GM12864 (cell line): Measurements from ENCODE around the gene KSR2.

ENCODE experiments used
- DNase-seq: peaks from one replicate; pipeline ENCODE4 v3.0.0-alpha.2; 2011; ENCODE audit warnings: low read depth
- H3K4me3 ChIP-seq: 2 replicates; pipeline ENCODE4 v1.5.1; 2011; ENCODE audit warnings: mild to moderate bottlenecking, low read depth, low read length, control low read depth
- TF ChIP-seq, protein P1 (sequence below): IDR thresholded peaks from 2 replicates; pipeline ENCODE4 v1.5.1; 2011; ENCODE audit warnings: low read depth, mild to moderate bottlenecking, moderate library complexity, low read length, control low read depth, inconsistent platforms; ENCODE audit errors: missing control alignments

The KSR2 gene

GRCh38 chr12:117933545-117933944 is 35.2 kb downstream of the KSR2 start:
- TF ChIP-seq, protein P1, sequence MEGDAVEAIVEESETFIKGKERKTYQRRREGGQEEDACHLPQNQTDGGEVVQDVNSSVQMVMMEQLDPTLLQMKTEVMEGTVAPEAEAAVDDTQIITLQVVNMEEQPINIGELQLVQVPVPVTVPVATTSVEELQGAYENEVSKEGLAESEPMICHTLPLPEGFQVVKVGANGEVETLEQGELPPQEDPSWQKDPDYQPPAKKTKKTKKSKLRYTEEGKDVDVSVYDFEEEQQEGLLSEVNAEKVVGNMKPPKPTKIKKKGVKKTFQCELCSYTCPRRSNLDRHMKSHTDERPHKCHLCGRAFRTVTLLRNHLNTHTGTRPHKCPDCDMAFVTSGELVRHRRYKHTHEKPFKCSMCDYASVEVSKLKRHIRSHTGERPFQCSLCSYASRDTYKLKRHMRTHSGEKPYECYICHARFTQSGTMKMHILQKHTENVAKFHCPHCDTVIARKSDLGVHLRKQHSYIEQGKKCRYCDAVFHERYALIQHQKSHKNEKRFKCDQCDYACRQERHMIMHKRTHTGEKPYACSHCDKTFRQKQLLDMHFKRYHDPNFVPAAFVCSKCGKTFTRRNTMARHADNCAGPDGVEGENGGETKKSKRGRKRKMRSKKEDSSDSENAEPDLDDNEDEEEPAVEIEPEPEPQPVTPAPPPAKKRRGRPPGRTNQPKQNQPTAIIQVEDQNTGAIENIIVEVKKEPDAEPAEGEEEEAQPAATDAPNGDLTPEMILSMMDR, result no peak
- H3K4me3 ChIP-seq, result no peak overlapping the region
- DNase-seq, result no peak

- H3K4me3 ChIP-seq, result no peak overlapping the region
- TF ChIP-seq, protein P1, result no peak
- no peak for DNase-seq
These were observed 42.3 kb downstream of the KSR2 start for GRCh38 chr12:117926391-117926899.

GRCh38 chr12:117921929-117922777 is 46.6 kb downstream of the KSR2 start:
- no peak overlapping the region for H3K4me3 ChIP-seq
- TF ChIP-seq, protein P1, result no peak
- DNase-seq, result no peak

GRCh38 chr12:117919479-117919878 is 49.3 kb downstream of the KSR2 start:
- DNase-seq, result no peak
- TF ChIP-seq, protein P1, result no peak
- no peak overlapping the region for H3K4me3 ChIP-seq

DNA sequence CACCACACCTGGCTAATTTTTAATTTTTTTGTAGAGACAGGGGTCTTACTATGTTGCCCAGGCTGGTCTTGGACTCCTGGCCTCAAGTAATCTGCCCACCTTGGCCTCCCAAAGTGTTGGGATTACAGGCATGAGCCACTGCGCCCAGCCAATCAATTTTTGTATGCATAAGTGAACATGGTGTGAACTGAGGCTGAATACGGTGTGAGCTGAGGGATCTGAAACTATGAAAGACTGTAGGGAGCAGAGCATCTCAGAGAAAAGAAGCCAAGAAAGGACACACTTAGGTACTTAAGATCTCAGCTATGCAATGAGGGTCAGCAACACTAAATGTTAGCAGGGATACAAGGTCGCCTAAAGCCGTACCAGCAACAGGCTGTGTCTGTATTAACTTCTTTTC is 54.1 kb downstream of the KSR2 start:
- no peak for DNase-seq
- no peak overlapping the region for H3K4me3 ChIP-seq
- TF ChIP-seq, protein P1, result no peak

- TF ChIP-seq, protein P1, result no peak
- DNase-seq, result no peak
- H3K4me3 ChIP-seq, result no peak overlapping the region
These were observed 56.0 kb downstream of the KSR2 start for GRCh38 chr12:117912756-117913155.
